ENCODE data around the gene IL3. TPM values are rescaled to one million over a fixed set of nuclear protein-coding genes. Genes with fewer than 3 reads are reported as not detected.

The IL3 gene
- total RNA-seq, 4 donors from 2014 or later: not detected

DNA sequence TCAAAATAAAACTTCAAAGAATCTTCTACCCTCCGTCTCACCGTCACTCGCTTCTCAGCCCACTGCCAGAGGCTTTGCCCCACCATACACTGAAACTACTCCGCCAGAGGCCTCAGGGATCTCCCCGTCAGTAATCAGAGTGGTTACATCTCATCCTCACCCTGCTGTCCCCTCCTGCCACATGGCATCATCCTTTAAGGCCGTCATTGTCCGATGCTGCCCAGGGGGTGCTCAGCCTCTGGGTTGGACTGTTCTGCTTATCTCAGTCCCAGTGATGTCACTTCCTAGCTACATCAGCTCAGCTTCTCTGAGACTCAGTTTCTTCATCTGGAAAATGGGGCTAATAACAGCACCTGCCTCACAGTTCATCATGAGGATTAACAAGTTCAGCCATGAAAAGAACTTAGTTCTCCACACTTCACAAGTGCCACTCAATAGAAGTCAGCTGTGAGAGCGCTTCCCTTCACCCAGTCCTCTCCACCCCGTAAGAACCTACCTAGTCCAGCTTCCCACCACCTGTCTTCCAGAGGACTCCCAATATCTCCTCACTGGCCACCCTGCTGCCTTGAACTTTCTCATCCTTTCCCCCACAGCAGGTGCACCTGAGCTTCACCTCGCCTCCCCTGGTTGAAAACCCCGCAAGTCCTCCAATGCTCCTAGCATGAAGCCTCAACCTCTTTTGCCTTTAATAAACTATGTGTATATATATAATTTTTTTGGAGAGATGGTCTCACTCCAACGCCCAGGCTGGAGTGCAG, 2.8 kb upstream of the IL3 start:
- TF ChIP-seq, protein P1, sequence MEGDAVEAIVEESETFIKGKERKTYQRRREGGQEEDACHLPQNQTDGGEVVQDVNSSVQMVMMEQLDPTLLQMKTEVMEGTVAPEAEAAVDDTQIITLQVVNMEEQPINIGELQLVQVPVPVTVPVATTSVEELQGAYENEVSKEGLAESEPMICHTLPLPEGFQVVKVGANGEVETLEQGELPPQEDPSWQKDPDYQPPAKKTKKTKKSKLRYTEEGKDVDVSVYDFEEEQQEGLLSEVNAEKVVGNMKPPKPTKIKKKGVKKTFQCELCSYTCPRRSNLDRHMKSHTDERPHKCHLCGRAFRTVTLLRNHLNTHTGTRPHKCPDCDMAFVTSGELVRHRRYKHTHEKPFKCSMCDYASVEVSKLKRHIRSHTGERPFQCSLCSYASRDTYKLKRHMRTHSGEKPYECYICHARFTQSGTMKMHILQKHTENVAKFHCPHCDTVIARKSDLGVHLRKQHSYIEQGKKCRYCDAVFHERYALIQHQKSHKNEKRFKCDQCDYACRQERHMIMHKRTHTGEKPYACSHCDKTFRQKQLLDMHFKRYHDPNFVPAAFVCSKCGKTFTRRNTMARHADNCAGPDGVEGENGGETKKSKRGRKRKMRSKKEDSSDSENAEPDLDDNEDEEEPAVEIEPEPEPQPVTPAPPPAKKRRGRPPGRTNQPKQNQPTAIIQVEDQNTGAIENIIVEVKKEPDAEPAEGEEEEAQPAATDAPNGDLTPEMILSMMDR (IDR thresholded peaks at IDR 0.05): no peak
- DNase-seq (ENCODE audit: low spot score) (peak; percentile 18), ATAC-seq (ENCODE audit: low FRiP score) (no peak)

DNA sequence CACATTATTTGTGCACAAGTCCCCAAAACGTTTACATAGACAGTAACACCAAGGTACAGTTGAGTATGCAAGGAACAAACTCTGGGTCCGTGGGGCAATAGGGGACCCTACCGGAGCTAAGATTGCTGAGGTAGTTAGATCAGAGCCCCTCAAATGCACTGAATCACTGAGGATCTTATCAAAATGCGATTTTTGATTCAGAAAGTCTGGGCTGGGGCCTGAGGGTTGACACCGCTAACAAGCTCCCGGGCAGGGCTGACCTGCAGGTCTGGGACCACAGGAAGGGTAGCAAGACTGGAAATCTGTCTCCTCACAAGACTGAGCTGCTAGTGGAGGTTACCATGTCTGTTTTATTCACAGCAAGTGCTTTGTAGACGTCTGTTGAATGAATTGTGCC, 1.8 kb upstream of the IL3 start:
- ATAC-seq (ENCODE audit: low FRiP score): no peak
- DNase-seq (ENCODE audit: low spot score): no peak

DNA sequence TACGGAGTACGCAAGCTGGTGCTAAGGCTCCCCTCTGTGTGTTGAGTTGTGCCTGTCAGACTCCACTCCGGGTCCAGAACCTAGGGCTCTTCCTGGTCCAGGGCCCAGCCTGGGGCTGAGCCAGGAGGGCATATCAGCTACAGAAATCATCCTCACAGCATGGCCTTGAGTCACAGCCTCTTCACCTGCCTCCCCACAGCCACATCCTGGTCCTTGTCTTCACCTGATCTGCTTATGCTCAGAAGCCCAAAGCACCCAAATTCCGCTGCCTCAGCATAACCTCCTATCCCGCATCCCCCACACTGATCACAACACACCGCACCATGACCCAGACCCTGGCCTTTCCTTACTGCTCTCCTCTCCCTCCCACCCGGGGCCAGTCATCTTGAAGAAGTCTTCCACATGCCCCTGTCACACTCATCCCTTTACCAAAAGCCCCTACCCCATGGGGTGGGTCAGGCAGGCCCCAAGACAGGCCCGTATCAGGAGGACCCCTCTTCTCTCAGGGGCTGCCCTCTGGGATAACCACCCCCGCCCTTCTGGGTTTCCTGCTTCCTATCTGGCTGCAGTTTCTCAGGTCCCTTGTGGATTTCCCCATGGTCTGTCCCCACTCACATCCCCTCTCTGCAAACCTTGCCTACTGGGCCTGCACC, 1.3 kb upstream of the IL3 start:
- TF ChIP-seq, protein P1 (IDR thresholded peaks at IDR 0.05): no peak
- ATAC-seq (ENCODE audit: low FRiP score): no peak
- DNase-seq (ENCODE audit: low spot score): peak; percentile 14

More for the DNA sequence above, 1.8 kb upstream of the IL3 start:
- TF ChIP-seq, protein P1 (IDR thresholded peaks at IDR 0.05): no peak

DNA sequence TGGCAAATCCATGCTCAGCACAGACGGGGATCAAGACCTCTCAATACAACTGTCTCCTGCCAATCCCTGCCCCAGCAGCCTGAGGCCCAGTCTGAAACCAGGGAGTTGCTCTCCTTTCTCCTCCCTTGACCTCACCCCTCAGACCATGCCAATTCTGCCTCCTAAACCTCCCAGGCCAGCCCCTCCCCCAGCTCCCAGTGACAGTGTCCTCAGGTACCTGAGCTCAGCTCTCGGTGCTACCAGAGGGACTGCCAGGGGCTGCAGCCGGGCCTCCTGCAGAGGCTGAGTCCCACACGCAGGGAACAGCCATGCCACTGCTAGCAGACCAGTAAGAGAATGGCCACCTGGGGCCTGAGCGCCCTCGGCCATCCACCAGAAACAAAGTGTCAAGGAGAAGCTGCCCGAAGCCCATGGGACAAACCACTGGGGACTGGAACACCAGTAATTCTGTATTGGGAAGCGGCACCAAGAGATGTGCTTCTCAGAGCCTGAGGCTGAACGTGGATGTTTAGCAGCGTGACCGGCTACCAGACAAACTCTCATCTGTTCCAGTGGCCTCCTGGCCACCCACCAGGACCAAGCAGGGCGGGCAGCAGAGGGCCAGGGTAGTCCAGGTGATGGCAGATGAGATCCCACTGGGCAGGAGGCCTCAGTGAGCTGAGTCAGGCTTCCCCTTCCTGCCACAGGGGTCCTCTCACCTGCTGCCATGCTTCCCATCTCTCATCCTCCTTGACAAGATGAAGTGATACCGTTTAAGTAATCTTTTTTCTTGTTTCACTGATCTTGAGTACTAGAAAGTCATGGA, 557 bp upstream of the IL3 start:
- TF ChIP-seq, protein P1 (IDR thresholded peaks at IDR 0.05): no peak
- DNase-seq (ENCODE audit: low spot score): peak; percentile 11

DNA sequence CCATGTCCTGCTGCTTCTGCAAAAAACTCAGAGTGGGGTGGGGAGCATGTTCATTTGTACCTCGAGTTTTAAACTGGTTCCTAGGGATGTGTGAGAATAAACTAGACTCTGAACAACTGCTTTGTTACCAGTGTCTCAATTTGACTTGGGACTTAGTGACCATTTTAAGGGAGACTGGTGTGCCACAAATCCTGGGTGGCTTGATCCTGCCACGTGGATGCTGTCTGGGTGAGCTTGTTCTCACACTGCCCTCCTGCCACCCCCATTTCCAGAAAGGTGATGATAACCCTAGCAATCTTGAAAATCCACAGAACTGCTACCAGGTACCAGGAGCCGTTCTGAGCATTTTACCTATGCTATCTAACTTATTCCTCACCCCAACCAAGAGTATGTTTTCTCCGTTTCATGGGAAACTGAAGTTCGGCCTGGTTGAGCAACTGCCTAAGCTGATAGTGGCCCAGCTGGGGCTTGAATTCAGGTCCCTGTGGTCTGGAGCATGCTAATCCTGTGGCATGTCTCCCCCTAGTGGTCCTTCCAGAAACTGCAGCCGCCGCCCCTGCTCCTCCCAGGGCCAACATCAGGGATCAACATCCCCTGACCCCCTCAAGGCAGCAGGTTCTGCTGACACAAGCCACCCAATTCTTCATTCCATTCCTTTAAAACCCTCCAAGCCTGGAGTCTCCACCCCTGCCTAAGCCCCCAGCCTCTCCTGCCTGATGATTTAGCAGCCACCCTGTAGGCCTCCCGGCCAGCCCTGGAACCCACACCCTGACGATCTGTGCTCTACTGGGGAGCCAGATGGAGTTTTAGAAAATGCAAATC, 2.8 kb downstream of the IL3 start:
- DNase-seq (ENCODE audit: low spot score): peak; percentile 80
- TF ChIP-seq, protein P1 (IDR thresholded peaks at IDR 0.05): peak in 2 of 3 donors; percentile 8 to 65
- ATAC-seq (ENCODE audit: low FRiP score): no peak

More for the DNA sequence above, 557 bp upstream of the IL3 start:
- ATAC-seq (ENCODE audit: low FRiP score): no peak

DNA sequence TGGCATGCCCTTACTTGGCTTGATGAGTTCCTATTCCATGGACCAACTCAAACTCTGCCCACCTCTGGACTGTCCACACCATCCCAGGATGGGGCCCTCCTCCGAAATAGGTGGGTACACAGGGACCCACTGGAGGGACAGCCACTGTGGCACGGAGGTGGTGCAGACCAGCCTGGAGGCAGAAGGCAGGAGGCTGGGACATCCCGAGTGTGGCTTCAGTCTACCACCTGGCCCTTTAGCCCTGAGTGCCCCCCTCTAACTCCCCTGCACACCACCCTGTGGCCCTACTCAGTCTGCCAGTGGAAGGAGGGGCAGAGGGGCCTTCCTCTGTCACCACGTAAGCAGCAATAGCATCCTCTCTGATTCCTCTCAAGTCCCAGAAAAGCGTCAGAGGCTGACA, 3.7 kb downstream of the IL3 start:
- ATAC-seq (ENCODE audit: low FRiP score) (no peak), DNase-seq (ENCODE audit: low spot score) (no peak)
- TF ChIP-seq, protein P1 (IDR thresholded peaks at IDR 0.05): no peak
